GM12878 (cell line): Measurements from ENCODE around the gene LPCAT3.

Experiments used
- CREB1 ChIP-seq: IDR thresholded peaks from 2 replicates; pipeline ENCODE4 v1.6.1; 2012; ENCODE audit warnings: low read depth, mild to moderate bottlenecking, inconsistent platforms
- EP300 ChIP-seq, 2 experiments: fragments of 150-350 bp in 1 of 2; IDR thresholded peaks; 2 replicates each; pipeline ENCODE4 v1.6.1; 2011 to 2012; ENCODE audit warnings: low read depth in 2 of 2, low read length in 2 of 2, borderline replicate concordance in 1 of 2, improper control_type of control experiment in 1 of 2, inconsistent platforms in 1 of 2; ENCODE audit not compliant: control insufficient read depth in 1 of 2
- EZH2 ChIP-seq: IDR thresholded peaks from 2 replicates; pipeline ENCODE4 v1.6.1; 2012; ENCODE audit warnings: low read depth, mild to moderate bottlenecking, control low read depth, inconsistent platforms, low read length, borderline replicate concordance; ENCODE audit not compliant: control insufficient read depth
- FOXK2 ChIP-seq: fragments of 450-650 bp; IDR thresholded peaks from 2 replicates; pipeline ENCODE4 v1.6.1; 2017; ENCODE audit warnings: mild to moderate bottlenecking, moderate library complexity
- LARP7 ChIP-seq: fragments of 450-650 bp; IDR thresholded peaks from 2 replicates; pipeline ENCODE4 v1.6.1; 2017; ENCODE audit warnings: mild to moderate bottlenecking
- RAD21 ChIP-seq: IDR thresholded peaks from 2 replicates; pipeline ENCODE4 v1.6.1; 2011; ENCODE audit warnings: mild to moderate bottlenecking, low read depth, low read length, moderate library complexity; ENCODE audit not compliant: insufficient read depth
- TF ChIP-seq, protein P1 (sequence below): IDR thresholded peaks from 2 replicates; pipeline ENCODE4 v1.6.1; 2012; ENCODE audit warnings: low read depth, low read length, improper control_type of control experiment

DNA sequence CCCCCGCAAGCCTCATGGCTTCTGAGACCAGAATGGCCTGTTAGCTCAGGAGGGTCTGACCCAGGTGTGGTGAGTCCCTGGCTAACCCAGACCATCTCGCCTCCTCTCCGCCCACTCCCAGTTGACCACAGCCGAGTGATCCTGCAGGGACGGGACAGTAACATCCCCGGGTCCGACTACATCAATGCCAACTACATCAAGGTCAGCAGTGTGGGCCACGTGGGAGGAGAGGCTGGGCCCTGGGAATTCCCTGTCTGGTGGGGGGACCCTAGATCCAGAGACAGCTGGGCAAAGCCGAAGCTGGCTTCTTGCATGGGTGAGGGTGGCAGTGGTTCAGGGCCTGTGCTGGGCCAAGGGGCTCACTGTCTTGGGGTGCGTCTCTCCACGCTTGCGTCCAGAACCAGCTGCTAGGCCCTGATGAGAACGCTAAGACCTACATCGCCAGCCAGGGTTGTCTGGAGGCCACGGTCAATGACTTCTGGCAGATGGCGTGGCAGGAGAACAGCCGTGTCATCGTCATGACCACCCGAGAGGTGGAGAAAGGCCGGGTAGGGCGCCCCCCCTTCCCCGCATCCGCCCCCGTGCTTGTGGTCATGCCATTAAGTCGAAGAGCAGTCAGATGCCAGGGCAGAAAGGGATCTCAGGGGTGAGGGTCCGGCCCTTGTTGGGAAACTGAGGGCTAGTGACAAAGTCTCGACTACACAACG is 62.1 kb downstream of the LPCAT3 start:
- no peak for TF ChIP-seq FOXK2
- no peak for TF ChIP-seq CREB1
- no peak for TF ChIP-seq RAD21
- TF ChIP-seq, protein P1, sequence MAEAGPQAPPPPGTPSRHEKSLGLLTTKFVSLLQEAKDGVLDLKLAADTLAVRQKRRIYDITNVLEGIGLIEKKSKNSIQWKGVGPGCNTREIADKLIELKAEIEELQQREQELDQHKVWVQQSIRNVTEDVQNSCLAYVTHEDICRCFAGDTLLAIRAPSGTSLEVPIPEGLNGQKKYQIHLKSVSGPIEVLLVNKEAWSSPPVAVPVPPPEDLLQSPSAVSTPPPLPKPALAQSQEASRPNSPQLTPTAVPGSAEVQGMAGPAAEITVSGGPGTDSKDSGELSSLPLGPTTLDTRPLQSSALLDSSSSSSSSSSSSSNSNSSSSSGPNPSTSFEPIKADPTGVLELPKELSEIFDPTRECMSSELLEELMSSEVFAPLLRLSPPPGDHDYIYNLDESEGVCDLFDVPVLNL = no peak
- peak in 1 of 2 experiments; percentile 20; a peak in 1 of 4 replicates for TF ChIP-seq EP300 (IDR thresholded peaks at IDR 0.05; ENCODE audit: borderline replicate concordance in 1 of 2, control insufficient read depth in 1 of 2, low read depth in 2 of 2, low read length in 2 of 2)
- peak; percentile 73 for TF ChIP-seq LARP7
- TF ChIP-seq EZH2 = no peak
